GDM1 (cell line): ENCODE data around the gene ARHGEF37.
"Not testable (repeated sequence)": the region's sequence is repeated elsewhere in the genome, so short reads cannot be mapped to it uniquely, and the experiment has no call there.

Experiments used
- DNase-seq: peaks from one replicate; lab custom pipeline; 2025; lab: John Stamatoyannopoulos, UW

ARHGEF37 gene

DNA sequence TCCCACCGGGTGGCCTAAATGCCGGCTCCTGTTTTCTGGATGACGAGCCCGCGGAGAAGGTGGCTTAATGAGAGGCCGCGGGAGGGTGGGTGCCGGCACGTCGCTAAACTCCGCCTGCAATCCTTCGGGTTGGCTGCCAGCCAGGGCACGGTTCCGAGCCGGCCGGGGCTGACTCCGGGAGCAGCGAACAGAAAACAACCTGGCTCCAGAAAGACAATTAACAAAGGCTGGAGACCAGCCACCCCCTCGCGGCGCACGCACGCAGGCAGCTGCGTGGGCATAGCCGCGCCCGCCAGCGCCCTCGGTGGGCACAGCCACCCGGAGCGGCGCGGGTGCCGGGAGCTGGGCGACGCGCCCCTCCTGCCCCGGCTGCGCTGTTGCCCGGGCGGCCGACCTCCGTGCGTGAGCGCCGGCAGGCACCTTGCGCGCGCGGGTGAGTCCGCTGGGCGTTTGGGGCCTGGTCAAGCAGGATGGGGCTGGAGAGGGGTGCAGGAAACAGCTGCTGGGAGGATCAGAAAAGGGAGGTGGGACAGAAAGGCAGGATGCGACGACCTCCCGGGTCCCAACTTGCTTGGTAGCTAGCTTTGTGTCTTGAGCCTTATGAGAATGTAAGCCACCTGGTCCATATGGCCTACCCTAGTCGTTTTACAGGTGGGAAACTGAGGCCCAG lies at the start of gene ARHGEF37:
ARHGEF37 (plus strand) TSS at position 307 of the 670 bp plus-strand sequence. CDS start 16,272 bp downstream, outside the sequence.
- no peak for DNase-seq

GRCh38 chr5:149532413-149532812 lies 48.9 kb upstream of the ARHGEF37 start:
- DNase-seq: no peak

DNA sequence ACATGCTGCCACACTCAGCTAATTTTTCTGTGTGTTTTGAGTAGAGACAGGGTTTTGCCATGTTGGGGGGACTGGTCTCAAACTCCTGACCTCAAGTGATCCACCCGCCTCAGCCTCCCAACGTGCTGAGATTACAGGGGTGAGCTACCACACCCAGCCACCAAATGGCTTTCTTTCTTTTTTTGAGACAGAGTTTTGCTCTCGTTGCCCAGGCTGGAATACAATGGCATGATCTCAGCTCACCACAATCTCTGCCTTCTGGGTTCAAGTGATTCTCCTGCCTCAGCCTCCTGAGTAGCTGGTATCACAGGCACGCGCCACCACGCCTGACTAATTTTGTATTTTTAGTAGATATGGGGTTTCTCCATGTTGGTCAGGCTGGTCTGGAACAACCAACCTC lies 45.5 kb upstream of the ARHGEF37 start:
- not testable (repeated sequence) for DNase-seq

- DNase-seq: no peak
These were observed 43.8 kb upstream of the ARHGEF37 start for GRCh38 chr5:149537374-149537975.

DNA sequence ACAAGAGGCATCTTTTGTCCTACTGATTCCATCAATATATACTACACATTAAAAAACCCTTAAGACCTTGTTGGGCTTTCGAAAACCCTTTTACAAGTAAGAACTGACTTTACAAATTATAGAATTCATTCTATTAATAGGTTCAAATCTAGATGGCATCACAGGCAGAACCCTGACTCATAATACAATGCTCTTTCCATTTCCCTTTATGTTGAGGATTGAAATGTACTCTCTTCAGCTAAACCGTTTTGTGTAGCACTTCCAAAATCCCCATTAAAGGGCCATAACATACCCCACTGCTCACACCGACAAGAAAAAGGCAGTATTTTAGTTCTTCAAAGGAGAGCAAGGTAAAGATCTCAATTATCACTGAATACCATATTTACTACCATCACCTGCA lies 41.2 kb upstream of the ARHGEF37 start:
- no peak for DNase-seq

DNA sequence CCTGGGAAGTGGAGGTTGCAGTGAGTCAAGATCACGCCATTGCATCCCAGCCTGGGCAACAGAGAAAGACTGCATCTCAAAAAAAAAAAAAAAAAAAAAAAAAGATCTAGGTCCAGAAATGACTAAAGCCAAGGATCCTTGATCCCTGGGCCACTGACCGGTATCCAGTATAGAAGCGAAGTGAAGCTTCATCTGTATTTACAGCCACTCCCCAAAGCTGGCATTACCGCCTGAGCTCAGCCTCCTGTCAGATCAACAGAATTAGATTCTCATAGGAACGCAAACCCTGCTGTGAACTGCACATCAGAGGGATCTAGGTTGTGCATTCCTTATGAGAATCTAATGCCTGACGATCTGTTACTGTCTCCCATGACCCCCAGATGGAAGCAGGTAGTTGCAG lies 39.4 kb upstream of the ARHGEF37 start:
- no peak for DNase-seq

GRCh38 chr5:149543361-149544027 lies 37.8 kb upstream of the ARHGEF37 start:
- no peak for DNase-seq

GRCh38 chr5:149544028-149544420 lies 37.3 kb upstream of the ARHGEF37 start:
- DNase-seq: no peak

DNA sequence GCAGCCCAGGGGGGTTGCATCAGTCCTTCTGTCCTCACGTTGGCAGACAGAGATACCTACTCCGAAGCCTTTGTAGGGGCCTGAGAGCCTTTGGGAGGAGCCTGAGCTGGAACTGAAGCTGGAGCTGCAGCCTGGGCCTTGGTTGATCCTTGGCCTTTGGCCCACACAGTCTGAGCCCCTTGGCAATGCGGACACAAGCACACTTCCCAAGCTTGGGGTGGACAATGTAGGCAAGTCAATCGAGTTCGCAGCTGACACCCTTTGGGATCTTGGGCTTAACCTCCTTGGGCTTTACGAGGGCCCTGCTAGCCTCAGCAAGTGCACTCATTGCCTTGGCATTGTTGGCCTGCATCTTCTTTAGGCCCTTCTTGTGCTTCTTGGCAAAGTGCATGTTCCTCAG lies 36.0 kb upstream of the ARHGEF37 start:
- DNase-seq: no peak

DNA sequence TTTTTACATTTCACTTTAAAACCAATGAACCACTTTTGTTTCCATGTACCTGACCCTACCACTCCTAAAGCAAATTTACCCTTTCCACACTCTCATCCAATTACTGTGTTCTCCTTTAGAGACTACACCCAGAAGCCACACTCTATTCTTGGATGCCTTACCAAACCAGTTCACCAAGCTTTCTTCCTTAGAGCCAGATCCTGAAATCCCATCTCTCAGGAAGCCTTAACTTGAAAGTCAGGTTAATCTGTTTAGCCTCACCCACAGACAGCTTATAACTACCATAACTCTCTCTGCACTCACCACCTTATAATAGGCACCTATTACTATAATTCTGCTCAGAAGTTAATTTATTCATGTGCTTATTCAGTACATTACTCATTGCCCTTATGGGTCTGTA lies 34.3 kb upstream of the ARHGEF37 start:
- DNase-seq: no peak

DNA sequence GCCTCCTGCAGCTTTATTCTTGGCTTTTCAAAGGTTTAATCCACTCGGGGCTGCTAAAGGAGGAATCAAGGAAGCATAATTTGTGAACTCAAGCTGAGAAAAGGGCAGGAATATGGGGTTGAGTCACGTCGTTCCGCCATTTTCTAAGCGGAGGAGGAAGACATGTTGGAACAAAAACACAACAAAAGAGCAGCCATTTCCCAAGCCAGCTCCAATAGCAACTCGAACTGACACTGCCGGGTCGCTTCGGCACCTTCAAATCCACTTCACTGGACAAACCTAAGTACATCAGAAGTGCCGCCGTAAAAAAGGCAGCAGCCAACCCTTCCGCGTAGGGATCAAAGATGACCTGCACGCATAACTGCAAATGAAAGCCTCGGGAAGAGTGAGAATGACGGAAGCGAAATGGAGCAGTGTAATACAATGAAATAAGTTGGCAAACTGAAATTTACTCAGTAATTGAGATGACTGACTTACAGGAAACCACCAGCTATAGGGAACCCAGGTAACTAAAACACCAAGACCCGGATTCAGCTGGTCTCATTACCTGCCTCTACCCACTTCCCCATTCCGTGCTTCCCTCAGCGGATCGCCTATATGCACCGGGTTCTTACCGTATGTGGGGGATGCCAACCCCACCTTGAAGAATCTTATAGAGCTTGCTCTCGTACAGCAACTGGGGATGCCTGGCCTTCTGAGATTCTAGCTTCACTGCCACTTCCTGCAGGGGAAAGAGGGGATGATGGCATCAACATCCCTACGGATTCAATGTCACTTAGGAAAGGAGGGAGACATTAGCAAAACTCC lies 31.6 kb upstream of the ARHGEF37 start:
- peak; percentile 20 for DNase-seq

DNA sequence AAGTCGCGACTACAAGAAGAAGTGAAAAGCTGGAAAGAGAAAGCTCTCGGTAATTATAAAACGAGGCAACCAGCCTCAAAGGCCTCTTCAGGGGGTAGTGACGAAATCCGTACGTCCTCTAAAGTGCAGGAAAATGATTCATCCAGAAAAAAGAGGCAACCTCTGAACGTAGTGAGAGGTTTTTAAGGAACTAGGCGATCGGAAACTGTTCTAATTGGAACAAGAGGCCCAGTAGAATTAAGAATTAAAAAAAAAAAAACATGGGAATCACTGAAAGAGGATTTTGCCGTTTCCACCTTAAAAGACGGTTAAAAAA lies 31.1 kb upstream of the ARHGEF37 start:
- DNase-seq: no peak

GRCh38 chr5:149550594-149551226 lies 30.6 kb upstream of the ARHGEF37 start:
- no peak for DNase-seq

- peak; percentile 99 for DNase-seq
These were observed 29.9 kb upstream of the ARHGEF37 start, which contains the start of gene CSNK1A1 for GRCh38 chr5:149551227-149552037. Gene CSNK1A1, minus strand, starts transcription at chr5:149551439. Its CDS starts 475 bp downstream, at chr5:149550964.

DNA sequence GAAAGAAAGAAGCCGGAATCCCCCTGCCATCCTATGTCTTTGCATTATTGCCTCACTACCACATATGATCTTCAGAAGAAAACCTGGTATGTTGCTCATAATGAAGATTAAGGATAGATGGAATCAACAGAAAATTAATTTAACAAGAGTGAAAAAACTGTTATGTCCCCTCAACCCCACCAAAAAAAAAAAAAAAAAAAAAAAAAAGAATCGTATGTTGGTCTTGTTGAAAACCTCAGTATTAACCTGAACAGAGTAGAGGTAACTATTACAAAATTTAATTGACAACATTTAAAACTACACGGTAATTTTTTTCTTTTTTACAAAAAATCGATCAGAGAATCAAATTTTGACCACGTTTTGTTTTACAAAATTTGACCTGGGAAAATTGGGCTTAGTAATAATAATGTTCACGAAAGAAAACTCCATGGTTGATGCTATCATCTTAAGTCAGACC lies 29.2 kb upstream of the ARHGEF37 start:
- no peak for DNase-seq

- DNase-seq: no peak
These were observed 28.6 kb upstream of the ARHGEF37 start for GRCh38 chr5:149552553-149553160.

- DNase-seq: no peak
These were observed 21.6 kb upstream of the ARHGEF37 start for GRCh38 chr5:149559706-149560105.

- DNase-seq: peak; percentile 27
These were observed 19.4 kb upstream of the ARHGEF37 start for GRCh38 chr5:149561848-149562247.

- no peak for DNase-seq
These were observed 17.8 kb upstream of the ARHGEF37 start for GRCh38 chr5:149563466-149563865.

DNA sequence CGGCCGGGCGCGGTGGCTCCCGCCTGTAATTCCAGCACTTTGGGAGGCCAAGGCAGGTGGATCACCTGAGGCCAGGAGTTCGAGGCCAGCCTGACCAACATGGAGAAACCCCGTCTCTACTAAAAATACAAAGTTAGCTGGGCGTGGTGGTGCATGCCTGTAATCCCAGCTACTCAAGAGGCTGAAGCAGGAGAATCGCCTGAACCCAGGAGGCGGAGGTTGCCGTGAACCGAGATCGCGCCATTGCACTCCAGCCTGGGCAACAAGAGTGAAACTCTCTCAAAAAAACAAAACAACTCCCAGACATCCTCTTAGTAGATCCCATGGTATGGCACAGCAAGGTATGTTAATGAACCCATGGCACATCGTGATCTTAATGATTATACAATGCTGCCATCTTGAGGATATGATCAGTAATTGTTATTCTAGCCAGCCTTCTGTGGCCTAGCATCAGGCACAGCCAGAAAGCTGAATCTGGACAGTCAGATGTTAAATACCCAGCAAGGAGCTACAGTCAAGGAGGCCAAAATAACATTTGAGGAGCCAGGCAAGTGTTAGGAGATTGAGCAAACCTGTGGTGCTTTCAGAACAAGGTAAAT lies 16.7 kb upstream of the ARHGEF37 start:
- DNase-seq: peak; percentile 52
